ENCODE measurements around the gene TPSB2.

The TPSB2 gene

DNA sequence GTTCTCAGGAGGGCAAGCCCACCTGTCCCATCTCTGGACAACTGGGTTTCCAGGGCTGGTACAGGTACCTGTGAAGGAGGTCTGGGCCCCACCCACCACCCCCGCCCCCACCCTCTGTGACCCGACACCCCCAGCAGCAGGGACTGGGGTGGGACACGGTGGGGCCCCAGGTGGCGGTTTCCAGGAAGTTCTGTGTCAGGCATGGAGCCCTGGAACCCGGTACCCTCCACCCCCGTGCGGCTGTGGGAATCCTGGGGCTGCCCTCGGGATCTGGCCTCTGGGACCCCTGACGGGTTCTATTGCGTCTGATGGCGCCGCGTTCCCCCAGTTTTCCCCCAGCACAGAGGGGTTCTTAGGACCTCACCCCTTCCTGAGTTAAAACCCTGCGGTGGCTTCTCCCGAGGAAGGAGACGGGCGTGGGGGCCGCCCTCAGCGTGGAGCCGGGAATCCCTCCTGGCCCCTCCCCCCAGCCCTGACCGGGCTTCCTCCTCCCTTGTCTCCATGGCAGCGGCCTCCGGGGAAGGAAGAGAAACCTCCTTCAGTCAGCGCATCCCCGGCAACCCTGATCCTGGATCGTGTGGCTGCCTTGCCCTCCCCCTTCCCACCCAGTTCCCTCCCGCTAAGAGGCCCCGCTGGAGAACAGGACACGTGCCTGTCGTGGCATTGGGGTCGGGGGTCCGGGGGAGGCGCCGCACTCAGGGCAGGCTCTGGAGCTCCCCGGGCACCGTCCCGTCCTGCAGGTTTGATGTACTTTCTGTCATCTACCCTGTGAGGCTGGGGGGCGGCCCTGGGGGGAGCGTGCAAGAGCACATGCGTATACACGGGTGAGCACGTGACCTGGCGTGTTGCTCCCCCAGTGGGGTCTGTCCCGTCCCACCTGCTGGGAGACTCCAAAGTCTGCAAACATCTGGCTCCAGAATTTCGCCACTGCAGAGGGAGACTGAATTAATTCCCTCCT lies 46.8 kb downstream of the TPSB2 start:
- DNase-seq (ENCODE audit: low read depth in 3 of 3): no peak

DNA sequence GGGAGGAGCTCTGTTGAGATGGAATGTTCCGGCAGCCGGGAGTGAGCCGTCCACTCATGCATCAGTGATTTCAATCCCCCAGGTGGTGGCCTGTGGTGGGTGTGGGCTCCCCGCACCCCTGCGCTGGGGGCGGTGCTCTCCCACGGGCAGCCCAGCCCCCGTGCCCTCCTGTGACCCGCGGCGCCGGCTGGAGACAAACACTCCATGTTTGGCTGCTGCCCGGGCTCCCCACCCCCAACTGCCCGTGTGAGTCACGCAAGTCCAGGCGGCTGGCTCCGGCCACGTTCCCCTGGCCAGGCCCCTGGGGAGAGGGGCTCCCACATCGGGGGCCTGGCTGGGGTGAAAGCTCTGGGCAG lies 47.7 kb downstream of the TPSB2 start:
- no peak for DNase-seq (ENCODE audit: low read depth in 3 of 3)

GRCh38 chr16:1181404-1182315 lies 48.3 kb downstream of the TPSB2 start:
- DNase-seq (ENCODE audit: low read depth in 3 of 3): no peak

GRCh38 chr16:1180549-1181403 lies 49.2 kb downstream of the TPSB2 start:
- no peak for DNase-seq (ENCODE audit: low read depth in 3 of 3)
